Measurements from ENCODE around the gene PCP2. TPM values are rescaled to one million over a fixed set of nuclear protein-coding genes. Genes with fewer than 3 reads are reported as not detected.
A peak's percentile ranks its signal among the peaks of the same experiment; 100 is the strongest.

PCP2 gene
- total and polyA plus RNA-seq, 2 of the 8 experiments (the other 6 are each of a cell fraction or from before 2014, with no cell fraction given): not detected

- no peak for TF ChIP-seq CHD7 (IDR thresholded peaks at IDR 0.05; ENCODE audit: insufficient replicate concordance, low read length)
- TF ChIP-seq ATF2 (IDR thresholded peaks at IDR 0.05; ENCODE audit: low read length): peak; percentile 20; the same call in 1 of the 2 replicates
- no peak for TF ChIP-seq KDM1A (IDR thresholded peaks at IDR 0.05; ENCODE audit: borderline replicate concordance, low read length)
- TF ChIP-seq SP4 (IDR thresholded peaks at IDR 0.05; ENCODE audit: low read length): peak; percentile 92
- TF ChIP-seq ZNF274 (IDR thresholded peaks at IDR 0.05; ENCODE audit: borderline replicate concordance, extremely low read depth, low read length): no peak
- TF ChIP-seq CBX5 (IDR thresholded peaks at IDR 0.05; ENCODE audit: low read depth, low read length): no peak
- TF ChIP-seq TAF1 (IDR thresholded peaks at IDR 0.05; ENCODE audit: low read depth, low read length): peak; percentile 95
- 0 out of 2 replicates have a peak, but pooled peaks have one; percentile 9 for TF ChIP-seq GTF2F1 (IDR thresholded peaks at IDR 0.05; ENCODE audit: borderline replicate concordance, low read depth, low read length)
These were observed 4.0 kb downstream of the PCP2 start, which contains the start of the genes PET100 and XAB2 (continued) for GRCh38 chr19:7629347-7630054.
